ENCODE data around the gene LRP6. TPM values are rescaled to one million over a fixed set of nuclear protein-coding genes. Genes with fewer than 3 reads are reported as not detected.

LRP6 gene
- total RNA-seq, 1 donor from 2014 or later = 1.4 TPM

DNA sequence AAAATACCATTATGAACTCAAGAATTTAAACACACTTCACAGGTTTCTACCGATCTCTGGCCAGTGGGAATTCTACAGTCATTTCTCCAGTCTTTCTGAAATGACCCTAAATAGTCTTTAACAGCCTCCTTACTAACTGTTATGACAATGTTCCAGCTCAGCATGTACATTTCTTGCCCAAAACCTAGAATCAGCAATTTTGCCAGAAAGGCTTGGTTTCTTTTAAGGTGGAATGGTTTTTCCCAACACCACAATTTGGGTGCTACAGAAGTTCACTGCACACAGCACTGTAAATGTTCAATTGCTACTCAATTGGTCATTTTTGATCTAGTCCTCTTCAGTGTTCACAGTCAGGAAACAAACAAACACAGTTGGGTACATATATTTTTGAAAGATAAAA, 69.7 kb downstream of the LRP6 start:
- Mint-ChIP-seq H3K9me3 (peaks cover 10% of the 10 kb centered on the region), H3K36me3 (ENCODE audit: low read depth) (peaks cover 1% of the 10 kb centered on the region), H3K27me3 (no peaks in the 10 kb centered on the region), H3K4me1 (no peaks in the 10 kb centered on the region), H3K27ac (no peak overlapping the region), H3K4me3 (no peak overlapping the region)
- ChIA-PET CTCF (no interaction called here), POLR2A (no interaction called here)
- TF ChIP-seq CTCF (IDR thresholded peaks at IDR 0.05) = no peak
- intact Hi-C loops (cut with micrococcal nuclease) = no loop called here
- ATAC-seq (ENCODE audit: low read depth) (no peak), DNase-seq (no peak)

DNA sequence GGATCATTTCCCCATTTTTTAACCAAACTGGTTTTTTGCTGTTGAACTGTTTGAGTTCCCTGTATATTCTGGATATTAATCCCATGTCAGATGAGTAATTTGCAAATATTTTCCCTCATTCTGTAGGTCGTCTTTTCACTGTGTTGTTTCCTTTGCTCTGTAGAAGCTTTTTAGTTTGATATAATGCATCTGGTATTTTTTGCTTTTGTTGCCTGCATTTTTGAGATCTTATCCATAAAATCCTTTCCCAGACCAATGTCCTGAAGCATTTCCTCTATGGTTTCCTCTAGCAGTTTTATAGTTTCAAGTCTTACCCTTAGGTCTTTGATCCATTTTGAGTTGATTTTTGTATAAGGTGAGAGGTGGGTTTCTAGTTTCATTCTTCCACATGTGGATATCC, 71.3 kb downstream of the LRP6 start:
- intact Hi-C loops (cut with micrococcal nuclease) = no loop called here
- H3K4me1 Mint-ChIP-seq = no peaks in the 10 kb centered on the region
- ATAC-seq (ENCODE audit: low read depth) (no peak), DNase-seq (no peak)
- H3K27ac Mint-ChIP-seq = no peak overlapping the region
- H3K4me3 Mint-ChIP-seq = no peak overlapping the region
- H3K27me3 Mint-ChIP-seq = no peaks in the 10 kb centered on the region
- CTCF ChIA-PET = no interaction called here
- TF ChIP-seq CTCF (IDR thresholded peaks at IDR 0.05) = no peak
- H3K9me3 Mint-ChIP-seq = peaks cover 10% of the 10 kb centered on the region
- H3K36me3 Mint-ChIP-seq (ENCODE audit: low read depth) = peaks cover 1% of the 10 kb centered on the region
- POLR2A ChIA-PET = no interaction called here

- ATAC-seq (ENCODE audit: low read depth) (no peak), DNase-seq (no peak)
- H3K4me1 Mint-ChIP-seq = no peaks in the 10 kb centered on the region
Measured at GRCh38 chr12:12195081-12195480, 71.8 kb downstream of the LRP6 start.

GRCh38 chr12:12194206-12194605, 72.6 kb downstream of the LRP6 start:
- no peak overlapping the region for H3K4me3 Mint-ChIP-seq
- H3K36me3 Mint-ChIP-seq (ENCODE audit: low read depth) = peaks cover 1% of the 10 kb centered on the region
- H3K27me3 Mint-ChIP-seq = no peaks in the 10 kb centered on the region
- TF ChIP-seq CTCF (IDR thresholded peaks at IDR 0.05) = no peak
- DNase-seq = no peak
- H3K9me3 Mint-ChIP-seq = peaks cover 10% of the 10 kb centered on the region
- intact Hi-C loops (cut with micrococcal nuclease) = no loop called here
- H3K4me1 Mint-ChIP-seq = no peaks in the 10 kb centered on the region
- ChIA-PET CTCF (no interaction called here), POLR2A (no interaction called here)
- ATAC-seq (ENCODE audit: low read depth) = no peak
- no peak overlapping the region for H3K27ac Mint-ChIP-seq

More at GRCh38 chr12:12195081-12195480, 71.8 kb downstream of the LRP6 start:
- peaks cover 1% of the 10 kb centered on the region for H3K36me3 Mint-ChIP-seq (ENCODE audit: low read depth)
- H3K27ac Mint-ChIP-seq = no peak overlapping the region
- intact Hi-C loops (cut with micrococcal nuclease) = no loop called here
- ChIA-PET POLR2A (no interaction called here), CTCF (no interaction called here)
- H3K4me3 Mint-ChIP-seq = no peak overlapping the region
- no peaks in the 10 kb centered on the region for H3K27me3 Mint-ChIP-seq
- TF ChIP-seq CTCF (IDR thresholded peaks at IDR 0.05) = no peak
- peaks cover 10% of the 10 kb centered on the region for H3K9me3 Mint-ChIP-seq

DNA sequence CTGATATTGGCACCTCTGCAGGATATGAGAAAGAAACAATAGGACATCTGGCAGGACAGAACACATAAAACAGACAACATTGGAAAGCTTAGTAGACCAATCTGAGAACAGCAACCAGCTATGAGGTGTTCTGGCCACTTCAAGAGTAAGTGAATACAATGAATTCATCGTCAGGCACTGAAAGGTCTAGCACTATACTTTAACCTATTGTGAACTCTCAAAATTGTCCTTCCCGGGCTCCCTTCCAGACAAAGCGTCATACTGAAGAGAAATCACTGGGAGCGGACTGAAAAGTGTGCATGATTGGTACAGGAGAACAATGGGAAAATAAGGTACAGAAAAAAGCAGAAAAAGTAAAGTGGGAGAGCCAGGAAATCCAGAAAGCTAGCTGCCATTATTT, 75.8 kb downstream of the LRP6 start:
- ATAC-seq (ENCODE audit: low read depth) (no peak), DNase-seq (no peak)
- ChIA-PET POLR2A (no interaction called here), CTCF (no interaction called here)
- Mint-ChIP-seq H3K27ac (no peak overlapping the region), H3K9me3 (peaks cover 7% of the 10 kb centered on the region), H3K4me1 (no peaks in the 10 kb centered on the region), H3K36me3 (ENCODE audit: low read depth) (no peaks in the 10 kb centered on the region), H3K4me3 (no peak overlapping the region), H3K27me3 (no peaks in the 10 kb centered on the region)
- no peak for TF ChIP-seq CTCF (IDR thresholded peaks at IDR 0.05)
- intact Hi-C loops (cut with micrococcal nuclease) = no loop called here

All from activated B cell treated with CpG ODN at 0.5 μM for 24 hours (primary cell).